Measurements from ENCODE around the gene DCUN1D1.

The DCUN1D1 gene

GRCh38 chr3:182936239-182936917 is 44.0 kb downstream of the DCUN1D1 start:
- H3K4me1 ChIP-seq (ENCODE audit: control insufficient read depth, insufficient read depth, low read length), result peaks cover 27% of the 10 kb centered on the region; the same call in 1 of the 2 replicates
- H3K9me3 ChIP-seq (ENCODE audit: control insufficient read depth, insufficient read depth, low read depth, low read length), result peaks cover 6% of the 10 kb centered on the region; the same call in 1 of the 2 replicates
- no peaks in the 10 kb centered on the region for H3K27me3 ChIP-seq (ENCODE audit: control insufficient read depth, insufficient read depth, low read length)
- no peaks in the 10 kb centered on the region; the same call in none of the 2 replicates for H3K36me3 ChIP-seq (ENCODE audit: control insufficient read depth, insufficient read depth, low read length)
- peak overlapping the region; percentile 20; the same call in 1 of the 2 replicates for H3K27ac ChIP-seq (ENCODE audit: low read depth, low read length)
- no peak overlapping the region for H3K4me3 ChIP-seq (ENCODE audit: low read depth, low read length)
- H3K9ac ChIP-seq (ENCODE audit: low read length), result no peak overlapping the region

- Histone ChIP-seq H3K27me3 (ENCODE audit: control insufficient read depth, insufficient read depth, low read length) (no peaks in the 10 kb centered on the region), H3K9ac (ENCODE audit: low read length) (no peak overlapping the region), H3K4me3 (ENCODE audit: low read depth, low read length) (no peak overlapping the region), H3K36me3 (ENCODE audit: control insufficient read depth, insufficient read depth, low read length) (no peaks in the 10 kb centered on the region; the same call in none of the 2 replicates), H3K27ac (ENCODE audit: low read depth, low read length) (peak overlapping the region; percentile 20; the same call in 1 of the 2 replicates), H3K9me3 (ENCODE audit: control insufficient read depth, insufficient read depth, low read depth, low read length) (peaks cover 7% of the 10 kb centered on the region; the same call in 1 of the 2 replicates), H3K4me1 (ENCODE audit: control insufficient read depth, insufficient read depth, low read length) (peaks cover 26% of the 10 kb centered on the region; the same call in 1 of the 2 replicates)
Observed at GRCh38 chr3:182935803-182936202, 44.5 kb downstream of the DCUN1D1 start.

- no peaks in the 10 kb centered on the region for H3K27me3 ChIP-seq (ENCODE audit: control insufficient read depth, insufficient read depth, low read length)
Observed at GRCh38 chr3:182925944-182926337, 54.4 kb downstream of the DCUN1D1 start.

GRCh38 chr3:182925330-182925943 is 54.9 kb downstream of the DCUN1D1 start:
- Histone ChIP-seq H3K9me3 (ENCODE audit: control insufficient read depth, insufficient read depth, low read depth, low read length) (no peaks in the 10 kb centered on the region), H3K27me3 (ENCODE audit: control insufficient read depth, insufficient read depth, low read length) (no peaks in the 10 kb centered on the region), H3K9ac (ENCODE audit: low read length) (no peak overlapping the region), H3K4me1 (ENCODE audit: control insufficient read depth, insufficient read depth, low read length) (peaks cover 10% of the 10 kb centered on the region; the same call in 1 of the 2 replicates), H3K27ac (ENCODE audit: low read depth, low read length) (no peak overlapping the region), H3K36me3 (ENCODE audit: control insufficient read depth, insufficient read depth, low read length) (0 out of 2 replicates have a peak, but pooled peaks cover 3% of the 10 kb centered on the region), H3K4me3 (ENCODE audit: low read depth, low read length) (no peak overlapping the region)

More at GRCh38 chr3:182925944-182926337, 54.4 kb downstream of the DCUN1D1 start:
- H3K36me3 ChIP-seq (ENCODE audit: control insufficient read depth, insufficient read depth, low read length), result 0 out of 2 replicates have a peak, but pooled peaks cover 3% of the 10 kb centered on the region
- H3K27ac ChIP-seq (ENCODE audit: low read depth, low read length), result no peak overlapping the region
- peaks cover 5% of the 10 kb centered on the region; the same call in 1 of the 2 replicates for H3K4me1 ChIP-seq (ENCODE audit: control insufficient read depth, insufficient read depth, low read length)
- no peak overlapping the region for H3K9ac ChIP-seq (ENCODE audit: low read length)
- no peaks in the 10 kb centered on the region for H3K9me3 ChIP-seq (ENCODE audit: control insufficient read depth, insufficient read depth, low read depth, low read length)
- H3K4me3 ChIP-seq (ENCODE audit: low read depth, low read length), result no peak overlapping the region

- Histone ChIP-seq H3K9me3 (ENCODE audit: control insufficient read depth, insufficient read depth, low read depth, low read length) (no peaks in the 10 kb centered on the region), H3K27ac (ENCODE audit: low read depth, low read length) (no peak overlapping the region), H3K36me3 (ENCODE audit: control insufficient read depth, insufficient read depth, low read length) (no peaks in the 10 kb centered on the region), H3K4me1 (ENCODE audit: control insufficient read depth, insufficient read depth, low read length) (peaks cover 17% of the 10 kb centered on the region; the same call in 1 of the 2 replicates), H3K27me3 (ENCODE audit: control insufficient read depth, insufficient read depth, low read length) (no peaks in the 10 kb centered on the region), H3K4me3 (ENCODE audit: low read depth, low read length) (no peak overlapping the region), H3K9ac (ENCODE audit: low read length) (no peak overlapping the region)
Observed at GRCh38 chr3:182921665-182922355, 58.5 kb downstream of the DCUN1D1 start.

- H3K36me3 ChIP-seq (ENCODE audit: control insufficient read depth, insufficient read depth, low read length), result no peaks in the 10 kb centered on the region
- no peak overlapping the region for H3K4me3 ChIP-seq (ENCODE audit: low read depth, low read length)
- H3K9me3 ChIP-seq (ENCODE audit: control insufficient read depth, insufficient read depth, low read depth, low read length), result no peaks in the 10 kb centered on the region
- no peaks in the 10 kb centered on the region for H3K27me3 ChIP-seq (ENCODE audit: control insufficient read depth, insufficient read depth, low read length)
- H3K27ac ChIP-seq (ENCODE audit: low read depth, low read length), result peak overlapping the region; percentile 11
- no peak overlapping the region for H3K9ac ChIP-seq (ENCODE audit: low read length)
- peaks cover 17% of the 10 kb centered on the region; the same call in 1 of the 2 replicates for H3K4me1 ChIP-seq (ENCODE audit: control insufficient read depth, insufficient read depth, low read length)
Observed at GRCh38 chr3:182920515-182921084, 59.7 kb downstream of the DCUN1D1 start.

- no peaks in the 10 kb centered on the region for H3K36me3 ChIP-seq (ENCODE audit: control insufficient read depth, insufficient read depth, low read length)
- peaks cover 17% of the 10 kb centered on the region; the same call in 1 of the 2 replicates for H3K4me1 ChIP-seq (ENCODE audit: control insufficient read depth, insufficient read depth, low read length)
- no peaks in the 10 kb centered on the region for H3K27me3 ChIP-seq (ENCODE audit: control insufficient read depth, insufficient read depth, low read length)
- no peaks in the 10 kb centered on the region for H3K9me3 ChIP-seq (ENCODE audit: control insufficient read depth, insufficient read depth, low read depth, low read length)
- H3K27ac ChIP-seq (ENCODE audit: low read depth, low read length), result peak overlapping the region; percentile 11; the same call in 1 of the 2 replicates
- no peak overlapping the region for H3K4me3 ChIP-seq (ENCODE audit: low read depth, low read length)
- no peak overlapping the region for H3K9ac ChIP-seq (ENCODE audit: low read length)
Observed at GRCh38 chr3:182919866-182920357, 60.4 kb downstream of the DCUN1D1 start.

GRCh38 chr3:182917134-182917533 is 63.2 kb downstream of the DCUN1D1 start:
- no peaks in the 10 kb centered on the region for H3K36me3 ChIP-seq (ENCODE audit: control insufficient read depth, insufficient read depth, low read length)
- no peak overlapping the region for H3K9ac ChIP-seq (ENCODE audit: low read length)
- H3K9me3 ChIP-seq (ENCODE audit: control insufficient read depth, insufficient read depth, low read depth, low read length), result no peaks in the 10 kb centered on the region
- peaks cover 14% of the 10 kb centered on the region; the same call in 1 of the 2 replicates for H3K4me1 ChIP-seq (ENCODE audit: control insufficient read depth, insufficient read depth, low read length)
- H3K27ac ChIP-seq (ENCODE audit: low read depth, low read length), result no peak overlapping the region
- no peaks in the 10 kb centered on the region for H3K27me3 ChIP-seq (ENCODE audit: control insufficient read depth, insufficient read depth, low read length)
- no peak overlapping the region for H3K4me3 ChIP-seq (ENCODE audit: low read depth, low read length)

GRCh38 chr3:182914341-182914740 is 66.0 kb downstream of the DCUN1D1 start:
- no peak overlapping the region for H3K4me3 ChIP-seq (ENCODE audit: low read depth, low read length)
- no peaks in the 10 kb centered on the region for H3K9me3 ChIP-seq (ENCODE audit: control insufficient read depth, insufficient read depth, low read depth, low read length)
- no peak overlapping the region for H3K27ac ChIP-seq (ENCODE audit: low read depth, low read length)
- H3K27me3 ChIP-seq (ENCODE audit: control insufficient read depth, insufficient read depth, low read length), result no peaks in the 10 kb centered on the region
- no peaks in the 10 kb centered on the region for H3K36me3 ChIP-seq (ENCODE audit: control insufficient read depth, insufficient read depth, low read length)
- H3K4me1 ChIP-seq (ENCODE audit: control insufficient read depth, insufficient read depth, low read length), result peaks cover 12% of the 10 kb centered on the region
- no peak overlapping the region for H3K9ac ChIP-seq (ENCODE audit: low read length)

GRCh38 chr3:182913889-182914288 is 66.4 kb downstream of the DCUN1D1 start:
- Histone ChIP-seq H3K27ac (ENCODE audit: low read depth, low read length) (no peak overlapping the region), H3K9me3 (ENCODE audit: control insufficient read depth, insufficient read depth, low read depth, low read length) (no peaks in the 10 kb centered on the region), H3K9ac (ENCODE audit: low read length) (no peak overlapping the region), H3K36me3 (ENCODE audit: control insufficient read depth, insufficient read depth, low read length) (no peaks in the 10 kb centered on the region), H3K4me1 (ENCODE audit: control insufficient read depth, insufficient read depth, low read length) (peaks cover 12% of the 10 kb centered on the region), H3K27me3 (ENCODE audit: control insufficient read depth, insufficient read depth, low read length) (no peaks in the 10 kb centered on the region), H3K4me3 (ENCODE audit: low read depth, low read length) (no peak overlapping the region)
